Measurements from ENCODE around the gene CALY.

The CALY gene

GRCh38 chr10:133350283-133350949 is 13.7 kb upstream of the CALY start:
- no peak for TF ChIP-seq CTCF (IDR thresholded peaks at IDR 0.05; ENCODE audit: low read depth, low read length)
- DNase-seq (ENCODE audit: low read depth in 2 of 2) = no peak
- no peak overlapping the region for H3K4me3 ChIP-seq (replicated peaks in 1 of 2; ENCODE audit: low read depth in 2 of 2, low read length in 2 of 2)

- H3K4me3 ChIP-seq (replicated peaks in 1 of 2; ENCODE audit: low read depth in 2 of 2, low read length in 2 of 2) = no peak overlapping the region
- DNase-seq (ENCODE audit: low read depth in 2 of 2) = no peak
Measured at GRCh38 chr10:133349577-133350011, 12.9 kb upstream of the CALY start.

GRCh38 chr10:133349160-133349568 is 12.5 kb upstream of the CALY start:
- no peak overlapping the region for H3K4me3 ChIP-seq (replicated peaks in 1 of 2; ENCODE audit: low read depth in 2 of 2, low read length in 2 of 2)
- DNase-seq (ENCODE audit: low read depth in 2 of 2) = no peak
- TF ChIP-seq CTCF (IDR thresholded peaks at IDR 0.05; ENCODE audit: low read depth, low read length) = no peak

More at GRCh38 chr10:133349577-133350011, 12.9 kb upstream of the CALY start:
- TF ChIP-seq CTCF (IDR thresholded peaks at IDR 0.05; ENCODE audit: low read depth, low read length) = no peak

- DNase-seq (ENCODE audit: low read depth in 2 of 2) = no peak
- H3K4me3 ChIP-seq (replicated peaks in 1 of 2; ENCODE audit: low read depth in 2 of 2, low read length in 2 of 2) = no peak overlapping the region
- TF ChIP-seq CTCF (IDR thresholded peaks at IDR 0.05; ENCODE audit: low read depth, low read length) = no peak
Measured at GRCh38 chr10:133347710-133348517, 11.2 kb upstream of the CALY start.

- DNase-seq (ENCODE audit: low read depth in 2 of 2) = no peak
- no peak for TF ChIP-seq CTCF (IDR thresholded peaks at IDR 0.05; ENCODE audit: low read depth, low read length)
- H3K4me3 ChIP-seq (replicated peaks in 1 of 2; ENCODE audit: low read depth in 2 of 2, low read length in 2 of 2) = no peak overlapping the region
Measured at GRCh38 chr10:133346413-133346812, 9.7 kb upstream of the CALY start.

- TF ChIP-seq CTCF (IDR thresholded peaks at IDR 0.05; ENCODE audit: low read depth, low read length) = no peak
- no peak for DNase-seq (ENCODE audit: low read depth in 2 of 2)
- H3K4me3 ChIP-seq (replicated peaks in 1 of 2; ENCODE audit: low read depth in 2 of 2, low read length in 2 of 2) = no peak overlapping the region
Measured at GRCh38 chr10:133344236-133344635, 7.5 kb upstream of the CALY start.

Measured in cardiac fibroblast (primary cell).